NCI-H774 (cell line): ENCODE measurements around the gene PEPD.

Experiments used
- DNase-seq: peaks from one replicate; lab custom pipeline; 2025; lab: John Stamatoyannopoulos, UW

PEPD gene

DNA sequence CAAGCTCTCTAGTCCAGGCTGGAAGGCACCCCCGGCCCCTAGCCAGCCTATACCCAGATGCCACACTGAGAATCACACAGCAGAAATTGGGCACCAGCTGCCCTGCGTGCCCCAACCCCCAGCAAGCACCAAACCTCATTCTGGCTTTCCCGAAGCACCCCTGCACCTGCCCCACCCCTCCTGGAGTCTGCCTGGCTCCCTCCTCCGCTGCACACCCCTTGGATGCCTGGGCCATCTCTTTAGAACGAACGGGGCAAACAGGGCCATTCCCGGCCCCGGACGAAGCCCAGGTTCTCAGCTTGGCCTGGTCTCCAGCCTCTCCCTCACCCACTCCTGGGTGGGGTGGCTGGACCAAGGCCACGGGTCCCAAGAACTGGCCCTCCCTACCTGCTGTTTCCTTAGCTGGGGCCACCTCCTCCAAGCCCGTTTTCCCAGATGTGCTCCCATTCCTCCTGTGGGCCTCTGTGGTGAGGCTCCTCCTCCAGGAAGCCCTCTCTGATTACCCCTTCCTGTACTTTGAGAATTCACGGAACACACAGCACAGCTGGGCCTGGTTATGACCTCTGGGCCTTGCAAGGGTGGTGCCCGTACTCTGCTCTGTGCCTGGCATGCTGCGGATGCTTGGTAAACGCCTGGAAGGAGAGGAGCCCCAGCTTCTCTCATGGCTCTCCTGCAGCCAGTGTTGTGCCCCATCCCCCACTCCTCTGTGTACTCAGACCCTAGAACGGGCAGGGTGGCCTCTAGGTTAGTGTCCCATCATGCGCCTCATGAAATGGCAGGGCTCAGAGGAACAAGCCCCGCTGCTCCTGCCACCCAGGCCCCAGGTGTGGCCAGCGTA, 126.6 kb downstream of the PEPD start:
- no peak for DNase-seq

DNA sequence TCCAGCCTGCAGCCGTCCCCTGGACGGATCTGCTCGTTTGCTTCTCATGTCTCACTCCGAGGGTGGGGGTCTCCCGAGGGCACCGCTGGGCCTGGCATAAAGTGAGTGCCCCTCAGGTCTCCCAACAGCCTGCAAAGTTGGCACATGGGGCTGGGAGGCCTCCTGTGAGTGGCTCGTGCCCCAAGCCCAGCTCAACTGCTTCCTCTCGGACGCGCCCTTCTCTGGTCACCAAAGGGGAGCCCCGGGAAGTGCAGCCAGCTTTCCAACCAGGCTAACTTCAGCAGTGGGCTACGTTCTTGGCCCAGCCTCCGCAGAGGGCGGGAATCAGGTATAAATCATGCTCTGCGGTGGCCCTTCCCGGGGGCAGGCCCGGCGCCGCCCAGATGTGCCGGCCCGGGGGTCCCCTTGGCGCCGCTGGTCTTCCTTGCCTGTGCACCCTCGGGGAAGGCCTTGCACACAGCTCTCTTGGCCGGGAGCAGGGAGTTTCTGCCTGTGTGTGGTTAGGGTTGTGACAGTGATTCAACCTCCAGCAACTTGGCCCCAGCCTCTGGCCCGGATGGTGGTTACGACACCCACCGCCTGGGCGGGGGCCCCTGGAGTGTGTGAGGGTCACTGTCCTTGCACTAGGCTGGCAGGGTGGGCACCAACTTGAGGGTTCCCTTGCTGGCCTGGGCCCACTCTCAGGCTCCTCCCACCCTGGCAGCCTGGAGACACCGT, 127.4 kb downstream of the PEPD start:
- DNase-seq = no peak

DNA sequence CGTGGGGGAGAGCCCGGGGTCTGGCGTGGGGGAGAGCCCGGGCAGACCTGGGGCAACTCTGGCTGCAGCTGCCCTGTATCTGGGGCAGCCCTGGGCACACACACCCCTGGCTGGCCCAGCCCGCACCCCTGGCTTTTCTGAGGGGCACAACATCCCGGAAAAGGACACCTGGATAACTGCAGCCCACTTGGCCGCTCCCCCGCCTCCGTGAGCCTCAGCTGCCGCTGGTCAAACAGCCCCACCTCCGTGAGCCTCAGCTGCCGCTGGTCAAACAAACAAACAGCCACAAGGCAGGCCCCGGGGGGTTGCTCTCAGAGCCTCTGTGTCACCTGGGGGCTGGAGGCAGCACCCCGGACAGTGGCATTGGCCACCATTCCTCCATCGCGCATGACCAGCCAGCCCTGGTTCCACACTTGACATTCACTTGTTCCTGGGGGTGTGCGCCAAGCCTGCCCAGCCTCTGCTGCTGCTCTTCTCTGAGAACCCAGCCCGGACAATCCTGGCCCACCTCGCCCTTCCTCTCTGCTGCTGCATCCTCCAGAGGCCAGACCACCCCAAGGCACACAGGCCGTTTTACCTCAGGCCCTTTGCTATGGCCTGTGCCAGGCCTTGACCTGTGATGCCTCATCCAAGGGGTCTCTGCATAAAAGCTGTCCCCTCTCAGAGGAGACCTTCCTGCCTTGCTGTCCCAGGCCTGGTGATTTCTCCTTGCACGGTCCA, 128.1 kb downstream of the PEPD start:
- no peak for DNase-seq

DNA sequence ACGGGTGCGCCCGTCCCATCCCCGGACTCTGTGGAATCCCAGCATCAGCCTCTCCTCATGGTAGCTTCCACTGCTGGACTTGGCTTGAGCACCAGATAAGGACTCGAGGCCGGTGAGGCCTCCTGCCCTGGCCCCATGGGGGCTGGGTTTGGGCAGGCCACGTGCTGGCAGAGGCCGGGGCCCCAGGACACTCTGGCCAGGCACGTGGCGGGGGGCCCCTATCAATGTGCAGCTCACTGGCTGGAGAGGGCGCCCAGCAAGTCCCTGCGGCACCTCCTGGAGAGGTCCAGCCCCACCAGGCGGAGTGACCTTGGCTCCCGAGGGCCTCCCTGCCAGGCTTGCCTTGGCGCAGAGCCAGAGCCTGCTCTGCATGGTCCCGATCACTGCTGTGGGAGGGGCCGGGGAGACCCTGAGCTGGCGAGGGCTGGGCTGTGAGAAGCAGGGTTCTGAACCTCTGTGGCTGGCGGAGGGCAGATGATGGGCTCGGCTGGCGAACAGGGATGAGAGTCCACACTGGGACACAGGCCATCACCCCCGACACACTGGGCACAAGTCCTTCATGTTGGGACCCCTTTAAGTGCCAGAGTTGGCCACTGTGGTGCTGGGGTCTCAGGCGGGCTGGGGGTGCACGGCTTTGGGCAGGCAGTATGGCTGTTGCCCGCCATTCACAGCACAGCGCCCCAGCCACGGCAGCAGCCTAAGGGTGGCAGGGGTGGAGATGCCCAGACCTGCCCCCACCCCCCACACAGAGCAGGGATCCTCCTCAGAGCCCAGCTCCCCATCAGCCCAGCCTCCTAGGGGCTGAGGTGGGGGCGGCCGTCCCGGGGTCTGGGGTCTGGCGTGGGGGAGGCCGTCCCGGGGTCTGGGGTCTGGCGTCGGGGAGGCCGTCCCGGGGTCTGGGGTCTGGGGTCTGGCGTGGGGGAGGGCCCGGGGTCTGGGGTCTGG, 129.0 kb downstream of the PEPD start:
- no peak for DNase-seq

DNA sequence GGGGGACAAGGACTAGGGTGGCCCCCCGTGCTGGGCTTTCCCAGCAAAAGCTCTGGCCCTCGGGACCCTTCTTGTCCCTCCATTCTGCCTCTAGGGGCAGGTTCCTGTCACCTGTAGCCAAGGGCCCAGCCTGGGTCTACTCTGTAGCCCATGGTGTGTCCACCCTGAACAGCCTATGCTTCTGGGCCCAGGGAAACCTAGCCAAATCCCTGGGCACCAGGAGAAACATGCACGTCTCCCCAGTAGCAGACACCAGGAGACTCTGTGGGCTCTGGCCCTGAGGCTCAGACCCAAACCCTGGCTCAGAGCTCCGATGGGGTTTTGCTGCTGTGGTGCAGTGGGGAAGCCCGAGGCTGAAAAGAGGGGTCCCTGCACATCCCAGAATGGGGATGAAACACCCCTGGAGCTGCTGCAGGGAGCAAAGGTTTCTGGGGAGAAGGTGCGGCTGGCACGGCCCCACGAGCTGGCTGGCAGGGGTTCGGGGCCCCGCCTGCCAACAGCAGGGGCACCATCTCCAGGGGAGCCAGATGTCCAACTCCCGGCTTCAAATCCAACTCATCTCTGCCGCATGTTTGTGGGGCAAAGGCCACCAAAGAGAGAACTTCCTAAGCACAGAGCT, 129.9 kb downstream of the PEPD start:
- DNase-seq = no peak

DNA sequence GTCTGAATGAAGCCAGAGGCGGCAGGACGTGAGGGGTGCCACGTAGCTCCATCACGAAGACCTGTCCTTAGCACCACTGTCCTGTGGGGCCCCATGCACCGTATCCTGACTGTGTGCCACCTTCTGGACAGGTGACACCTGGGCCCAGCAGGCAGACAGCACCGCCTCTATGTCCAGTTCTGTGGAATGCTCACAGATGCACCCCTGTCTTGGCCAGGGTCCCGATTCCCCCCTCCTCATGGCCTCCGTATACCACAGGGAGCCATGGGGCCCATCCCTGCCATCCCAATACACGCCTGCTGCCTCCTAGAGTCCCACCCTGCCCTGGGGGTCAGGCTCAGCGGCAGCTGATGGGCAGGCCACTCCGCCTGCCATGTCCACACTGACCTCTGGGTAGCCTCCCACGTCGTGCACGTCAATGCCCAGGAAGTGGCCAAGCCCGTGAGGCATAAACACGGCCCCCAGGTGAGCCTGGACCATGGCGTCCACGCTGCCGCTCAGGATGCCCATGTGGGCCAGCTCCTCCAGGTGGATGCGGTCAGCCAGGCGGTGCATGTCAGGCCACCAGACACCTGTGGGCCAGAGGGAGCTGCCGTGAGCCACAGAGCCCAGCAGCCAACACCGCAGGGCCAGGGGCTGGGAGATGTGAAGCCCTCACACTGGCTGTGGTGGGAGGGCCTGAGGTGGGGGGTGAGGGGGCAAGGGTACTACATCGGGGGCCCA, 130.5 kb downstream of the PEPD start:
- DNase-seq = no peak

DNA sequence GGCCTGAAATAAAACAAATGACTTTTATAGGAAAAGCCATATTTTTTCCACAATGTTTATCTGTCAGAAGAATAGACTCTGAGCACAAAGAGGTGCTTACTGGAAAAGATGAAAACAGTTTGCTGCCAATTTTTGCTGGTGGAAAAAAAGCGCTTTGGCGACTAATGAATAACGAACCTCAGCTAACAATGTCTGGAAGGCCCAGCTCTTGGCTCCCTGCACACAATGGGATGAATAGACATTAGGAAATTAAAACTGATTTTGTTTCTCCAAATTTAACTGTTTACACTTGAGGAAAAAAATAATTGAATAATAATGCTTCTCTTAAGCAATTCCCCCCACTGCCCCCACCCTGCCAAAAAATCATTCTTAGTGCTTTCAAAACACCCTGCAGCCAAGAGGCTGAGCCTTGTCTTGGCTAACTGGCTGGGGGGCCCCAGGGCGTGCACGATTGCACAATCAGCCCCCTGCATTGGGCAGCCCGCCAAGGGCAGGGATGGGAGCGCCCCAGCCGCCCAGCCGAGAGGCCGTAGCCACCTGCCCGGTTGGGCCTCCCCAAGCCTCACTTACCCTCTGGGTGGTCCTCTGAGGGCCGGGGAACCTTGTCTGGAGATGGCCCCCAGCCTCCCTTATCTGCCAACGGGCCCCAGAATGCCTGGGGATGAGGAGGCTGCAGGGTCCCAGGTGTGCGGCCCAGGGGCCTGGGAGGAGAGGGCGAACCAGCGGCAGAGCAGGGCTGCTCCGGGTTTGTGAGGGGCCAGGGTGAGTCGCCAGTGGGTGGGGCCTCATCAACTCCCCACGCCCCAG, 131.3 kb downstream of the PEPD start:
- DNase-seq = no peak

DNA sequence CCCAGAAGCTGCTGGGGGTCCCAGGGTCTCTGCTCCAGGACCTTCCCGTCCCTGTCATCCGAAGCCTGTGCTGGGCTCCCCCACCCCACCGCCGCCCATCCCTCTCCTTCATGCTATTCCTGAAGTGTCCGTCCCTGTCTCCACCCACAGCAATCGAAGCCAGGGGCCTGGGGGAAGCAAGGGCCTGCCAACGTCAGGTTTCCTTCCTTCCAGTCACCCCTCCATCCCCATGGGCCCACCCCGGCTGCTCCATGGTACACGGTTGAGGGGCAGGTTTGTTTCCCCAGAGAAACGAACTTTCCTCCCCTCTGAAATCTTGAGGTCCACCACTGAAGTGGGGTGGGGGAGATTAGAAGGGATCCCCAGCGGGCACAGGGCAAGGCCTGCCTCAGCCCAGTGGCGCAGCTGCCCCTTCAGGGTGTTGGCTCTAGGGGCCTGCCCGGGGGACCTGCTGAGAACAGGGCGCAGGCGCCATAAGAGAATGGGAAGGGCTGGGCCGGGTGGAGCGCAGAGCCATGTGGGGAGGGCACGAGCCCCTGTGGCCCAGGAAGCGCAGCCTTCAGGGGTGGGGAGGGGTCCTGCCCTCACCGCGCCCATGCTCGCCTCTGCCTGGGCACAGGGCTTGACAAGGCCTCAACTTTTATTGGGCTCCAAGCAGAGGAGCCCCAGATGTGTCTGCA, 132.0 kb downstream of the PEPD start:
- no peak for DNase-seq

DNA sequence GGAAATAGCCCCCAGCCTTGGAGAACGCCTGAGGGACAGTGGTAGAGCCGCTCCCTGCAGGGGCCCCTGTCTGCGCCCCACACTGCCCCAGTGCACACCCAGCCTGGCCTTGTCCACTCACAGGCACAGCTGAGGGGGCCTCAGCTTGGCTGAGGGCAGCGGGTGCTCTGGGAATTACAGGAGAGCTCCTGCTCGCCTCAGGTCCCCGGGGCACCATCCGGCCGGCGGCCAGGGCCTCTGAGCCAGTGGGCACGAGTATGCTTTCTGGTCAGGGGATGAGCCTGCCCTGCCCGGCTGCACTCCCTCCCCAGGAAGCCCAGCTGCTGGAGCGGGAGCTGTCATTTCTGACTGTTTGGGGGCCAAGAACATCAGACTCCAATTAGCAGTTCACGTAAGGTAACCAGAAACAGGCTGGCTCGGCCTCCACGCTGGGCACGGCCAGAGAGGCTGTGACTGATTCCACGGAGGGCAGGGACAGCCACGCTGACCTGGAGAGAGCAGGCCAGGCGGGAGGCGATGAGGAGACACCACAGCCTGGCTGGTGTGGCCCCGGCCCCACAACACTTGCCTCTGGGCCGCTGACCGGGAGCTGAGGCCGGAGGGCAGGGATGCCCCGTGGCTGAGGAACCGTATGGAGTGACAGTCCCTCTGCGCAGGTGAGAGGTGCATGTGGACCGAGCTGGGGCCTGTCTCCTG, 132.7 kb downstream of the PEPD start:
- DNase-seq = no peak

DNA sequence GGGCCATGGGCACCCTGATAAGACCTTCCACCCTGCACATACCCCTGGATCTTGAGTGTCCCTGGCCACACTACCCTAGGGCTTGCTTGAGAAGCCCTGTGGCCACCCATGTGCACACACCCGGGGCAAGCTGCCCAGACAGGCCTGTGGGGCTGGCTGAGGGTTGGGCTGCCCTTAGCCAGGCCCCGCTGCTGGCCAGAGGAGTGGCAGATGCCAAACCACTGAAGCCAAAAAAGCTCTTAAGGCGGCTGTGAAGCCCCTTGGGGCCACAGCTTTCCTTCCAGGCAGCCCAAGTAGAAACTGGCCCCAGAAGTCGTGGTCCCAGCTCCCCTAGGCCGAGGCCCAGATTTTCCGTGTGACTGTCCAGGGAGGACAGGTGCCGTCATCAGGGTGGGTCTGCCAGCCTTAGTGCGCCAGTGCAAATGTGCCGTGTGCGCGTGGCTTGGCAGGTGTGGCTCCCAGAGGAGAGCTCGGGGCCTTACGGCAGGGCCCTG, 133.3 kb downstream of the PEPD start:
- DNase-seq = no peak

DNA sequence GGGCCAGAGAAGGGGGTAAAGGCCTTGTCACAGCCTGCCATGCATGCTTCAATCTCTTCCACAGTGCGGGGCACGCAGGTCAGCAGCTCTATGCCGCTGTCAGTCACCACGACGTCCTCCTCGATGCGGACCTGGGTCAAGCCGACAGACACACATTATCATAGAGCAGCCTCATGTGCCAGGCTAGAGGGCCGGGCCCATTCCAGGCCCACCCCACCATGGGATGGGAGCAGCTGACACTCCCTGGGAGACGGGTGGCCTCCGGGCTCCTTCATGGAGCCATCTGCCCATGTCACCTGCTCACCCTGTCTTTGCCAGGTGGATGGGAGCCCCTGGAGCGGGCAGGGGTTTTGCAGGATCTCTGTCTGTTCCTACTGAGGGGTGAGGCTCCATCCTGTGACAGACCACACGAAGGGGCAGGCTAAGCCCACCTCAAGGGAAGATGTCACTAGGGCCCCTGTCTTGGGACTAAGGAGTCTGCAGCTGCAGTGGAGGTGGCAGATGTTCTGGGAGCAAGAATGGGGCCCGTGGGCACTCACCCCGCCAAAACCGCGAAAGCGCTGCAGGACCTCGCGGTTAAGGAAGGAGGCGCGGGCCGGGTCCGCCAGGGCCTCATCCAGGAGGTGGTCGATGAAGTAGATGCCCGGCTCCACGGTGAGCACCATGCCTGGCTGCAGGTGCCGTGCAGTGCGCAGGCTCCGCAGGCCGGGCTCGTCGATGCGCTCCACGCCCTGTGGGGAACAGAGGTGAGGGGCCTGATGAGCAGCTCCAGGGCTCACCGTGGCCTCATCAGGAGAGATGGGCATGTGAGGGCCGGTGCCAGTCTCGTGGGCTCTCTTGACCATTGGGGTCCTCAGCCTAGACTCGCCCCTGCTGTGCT, 134.0 kb downstream of the PEPD start:
- no peak for DNase-seq

DNA sequence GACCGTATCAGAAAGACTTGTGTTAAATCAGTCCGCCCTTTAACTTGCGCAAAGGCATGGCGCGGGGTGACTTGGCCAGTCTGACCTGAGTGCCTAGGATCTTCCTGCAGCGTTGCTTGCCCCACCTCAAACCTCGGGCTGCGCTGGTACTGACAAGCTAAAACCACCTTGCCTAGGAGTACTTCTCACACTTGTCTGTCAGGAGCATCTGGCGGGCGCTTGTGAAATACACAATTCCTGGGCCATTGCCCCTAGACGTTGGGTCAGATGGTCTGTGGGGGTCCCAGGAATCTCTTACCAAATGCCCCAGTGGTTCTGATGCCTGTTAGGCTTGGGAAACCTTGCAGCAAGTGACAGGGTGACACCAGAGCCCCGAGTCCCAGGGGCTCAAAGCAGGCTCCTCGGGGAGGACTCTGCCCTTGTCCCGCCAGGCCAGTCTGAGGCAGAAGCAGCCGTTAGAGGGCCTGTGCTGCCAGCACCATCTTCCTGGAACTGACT, 135.2 kb downstream of the PEPD start:
- DNase-seq = no peak

DNA sequence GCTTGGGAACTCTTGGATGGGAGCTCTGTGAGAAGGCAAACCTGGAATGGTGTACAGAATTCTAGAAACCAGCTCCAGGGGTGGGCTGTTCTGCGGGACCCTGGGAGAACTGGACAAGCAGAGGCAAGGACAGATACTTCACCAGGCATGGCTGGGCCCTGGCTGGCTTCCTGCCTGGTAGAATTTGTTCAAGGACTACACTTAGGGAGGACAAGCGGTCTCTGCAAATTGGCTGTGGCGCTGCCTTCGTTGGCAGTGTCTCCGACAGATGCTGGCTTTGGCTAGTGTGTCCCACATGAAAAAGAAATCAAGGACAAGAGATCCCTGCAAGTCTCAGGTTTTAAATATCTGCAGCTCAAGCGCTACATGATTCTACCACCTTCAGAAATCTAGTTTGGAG, 135.6 kb downstream of the PEPD start:
- no peak for DNase-seq

DNA sequence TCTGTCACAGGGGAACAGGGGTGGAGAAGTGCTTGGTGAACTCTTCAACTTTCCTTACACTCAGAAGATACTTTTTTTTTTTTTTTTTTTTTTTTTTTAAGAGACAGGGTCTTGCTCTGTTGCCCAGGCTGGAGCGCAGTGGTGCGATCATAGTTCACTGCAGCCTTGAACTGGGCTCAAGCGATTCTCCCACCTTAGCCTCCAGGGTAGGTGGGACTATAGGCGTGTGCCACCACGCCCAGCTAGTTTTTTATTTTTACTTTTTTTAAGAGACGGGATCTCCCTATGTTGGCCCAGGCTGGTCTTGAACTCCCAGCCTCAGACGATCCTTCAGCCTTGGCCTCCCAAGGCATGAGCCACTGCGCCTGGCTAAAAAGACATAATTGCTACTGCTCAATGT, 136.6 kb downstream of the PEPD start:
- no peak for DNase-seq

DNA sequence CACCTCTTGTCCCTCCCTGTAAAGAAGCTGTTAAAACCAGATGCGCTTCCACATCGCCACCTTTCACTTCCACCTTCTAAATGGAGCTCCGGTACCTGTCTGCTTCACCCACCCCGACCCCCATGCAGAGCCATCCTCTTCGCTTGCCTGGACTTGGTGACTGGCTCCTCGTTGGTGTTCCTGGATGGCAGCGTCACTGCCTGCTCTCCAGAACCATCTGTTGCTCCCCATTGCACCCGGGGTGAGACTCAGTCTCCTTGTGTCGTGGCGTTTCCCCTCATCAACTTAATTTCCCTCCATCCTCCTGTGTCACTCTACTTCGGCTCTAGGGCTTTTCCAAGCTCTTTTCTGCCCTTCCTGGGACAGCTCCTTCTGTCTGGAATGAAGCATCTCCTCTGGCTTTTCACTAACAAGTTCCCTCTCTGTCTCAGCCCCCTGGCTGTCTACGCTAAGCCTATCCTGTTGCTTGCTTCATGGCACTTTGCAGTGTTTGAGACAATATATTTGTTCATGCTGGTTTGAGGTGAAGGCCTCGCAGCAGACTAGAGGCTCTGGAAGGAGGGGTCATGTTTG, 137.8 kb downstream of the PEPD start:
- no peak for DNase-seq

DNA sequence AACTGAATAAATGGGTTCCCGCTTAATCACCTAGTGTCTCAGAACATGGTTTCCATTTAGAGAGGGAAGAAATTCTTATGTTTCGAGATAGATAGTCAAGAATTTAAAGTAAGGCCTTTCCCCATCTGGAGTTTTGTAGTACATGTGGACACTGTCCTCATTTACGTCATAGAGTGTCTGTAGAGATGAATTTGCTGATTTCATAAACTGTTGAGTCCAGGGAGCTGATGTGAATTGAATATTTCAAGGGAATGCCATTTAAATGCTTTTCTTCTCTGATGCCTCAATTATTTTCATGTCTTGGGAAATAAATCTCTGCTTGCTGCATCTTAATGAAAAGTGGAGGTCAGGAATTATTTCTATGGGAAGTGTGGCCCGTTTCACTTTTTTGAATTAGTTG, 138.6 kb downstream of the PEPD start:
- DNase-seq = no peak

DNA sequence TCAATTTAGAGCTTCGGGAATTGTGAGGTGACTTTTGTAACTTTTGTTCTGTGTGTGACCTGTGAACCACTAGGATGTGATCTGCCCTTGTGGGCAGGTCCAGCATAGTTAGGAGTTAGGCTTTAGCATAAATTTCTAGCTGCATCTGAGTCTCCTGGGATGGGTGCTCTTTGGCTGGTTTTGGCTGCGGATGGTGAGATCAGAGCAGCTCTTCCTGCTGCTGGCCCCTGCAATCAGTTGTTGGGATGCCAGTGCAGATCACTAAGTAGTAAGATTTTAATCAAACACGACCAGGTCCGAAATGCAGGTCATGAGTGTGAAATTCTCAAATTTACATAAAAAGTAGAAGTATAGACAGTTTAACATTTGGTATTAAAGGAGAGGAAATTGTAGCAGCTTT, 139.6 kb downstream of the PEPD start:
- DNase-seq = no peak
